NOMO-1 (cell line): ENCODE measurements around the gene CLCN6.

Experiments
- DNase-seq, 2 experiments: peaks; one replicate each; lab custom pipeline; 2025; ENCODE audit not compliant: unreplicated experiment in 2 of 2; lab: John Stamatoyannopoulos, UW

The CLCN6 gene

GRCh38 chr1:11823366-11824137, 17.6 kb downstream of the CLCN6 start:
- DNase-seq = no peak

GRCh38 chr1:11825131-11825530, 19.1 kb downstream of the CLCN6 start:
- DNase-seq = no peak

- DNase-seq = no peak
These were observed 21.0 kb downstream of the CLCN6 start for GRCh38 chr1:11826946-11827345.

GRCh38 chr1:11828511-11828910, 22.5 kb downstream of the CLCN6 start:
- DNase-seq = no peak

- no peak for DNase-seq
These were observed 26.1 kb downstream of the CLCN6 start for GRCh38 chr1:11831945-11832725.

- DNase-seq = no peak
These were observed 27.5 kb downstream of the CLCN6 start for GRCh38 chr1:11833497-11833896.

GRCh38 chr1:11833900-11834299, 27.9 kb downstream of the CLCN6 start:
- DNase-seq = no peak

GRCh38 chr1:11835441-11836225, 29.6 kb downstream of the CLCN6 start:
- no peak for DNase-seq

- no peak for DNase-seq
These were observed 31.2 kb downstream of the CLCN6 start for GRCh38 chr1:11836955-11837766.

GRCh38 chr1:11837767-11838348, 31.9 kb downstream of the CLCN6 start:
- no peak for DNase-seq

GRCh38 chr1:11838349-11839272, 32.6 kb downstream of the CLCN6 start:
- DNase-seq = peak; percentile 39 to 65

- no peak for DNase-seq
These were observed 34.0 kb downstream of the CLCN6 start for GRCh38 chr1:11839727-11840705.

- no peak for DNase-seq
These were observed 35.5 kb downstream of the CLCN6 start for GRCh38 chr1:11841245-11842153.

GRCh38 chr1:11842154-11843041, 36.4 kb downstream of the CLCN6 start:
- DNase-seq = peak; percentile 69 to 75

GRCh38 chr1:11845641-11846335, 39.8 kb downstream of the CLCN6 start:
- no peak for DNase-seq
